Lower leg skin (tissue), 4 donors: Measurements from ENCODE around the gene RABGGTB. TPM values are rescaled to one million over a fixed set of nuclear protein-coding genes. Genes with fewer than 3 reads are reported as not detected.

Source experiments
- DNase-seq, 2 donors: peaks; one replicate each; pipeline ENCODE4 v3.0.0-alpha.2; 2019; ENCODE audit warnings: low spot score in 2 of 2
- H3K4me3 ChIP-seq: fragments of 200-600 bp; sonication (generic); 2 replicates; pipeline ENCODE4 v1.5.1; 2017; ENCODE audit warnings: mild to moderate bottlenecking, low read depth; ENCODE audit not compliant: poor library complexity, severe bottlenecking
- CTCF ChIP-seq, 3 donors: fragments of 450-650 bp; IDR thresholded peaks; one replicate each; pipeline ENCODE4 v1.5.1; 2016; ENCODE audit warnings: antibody characterized with exemption in 3 of 3, mild to moderate bottlenecking in 3 of 3, moderate library complexity in 2 of 3
- POLR2A ChIP-seq, 2 donors: fragments of 450-650 bp; IDR thresholded peaks; one replicate each; pipeline ENCODE4 v1.6.1; 2016 to 2017; ENCODE audit warnings: antibody characterized with exemption in 2 of 2, mild to moderate bottlenecking in 1 of 2, moderate library complexity in 1 of 2
- WGBS, 2 donors: methylation state at CpG; one replicate each; pipeline ENCODE4 v1.1.5; 2018; 5-methylcytosine and 5-hydroxymethylcytosine counted together
- intact Hi-C: fragments of 100-400 bp; cut with DNase I; formaldehyde crosslinking; loops from one replicate; pipeline ENCODE4 v1.15.0; 2023; ENCODE audit warnings: low total_unique reads
- total RNA-seq, 4 donors: library from RNA; depleted of rRNA; stranded (reverse); fragments of >200 nt; gene quantifications; one replicate each; pipeline ENCODE4 v1.1.0, GENCODE V29; 2016

Gene RABGGTB
- total RNA-seq, 4 donors from 2014 or later: 36.5 to 48.9 (median 44.3) TPM

DNA sequence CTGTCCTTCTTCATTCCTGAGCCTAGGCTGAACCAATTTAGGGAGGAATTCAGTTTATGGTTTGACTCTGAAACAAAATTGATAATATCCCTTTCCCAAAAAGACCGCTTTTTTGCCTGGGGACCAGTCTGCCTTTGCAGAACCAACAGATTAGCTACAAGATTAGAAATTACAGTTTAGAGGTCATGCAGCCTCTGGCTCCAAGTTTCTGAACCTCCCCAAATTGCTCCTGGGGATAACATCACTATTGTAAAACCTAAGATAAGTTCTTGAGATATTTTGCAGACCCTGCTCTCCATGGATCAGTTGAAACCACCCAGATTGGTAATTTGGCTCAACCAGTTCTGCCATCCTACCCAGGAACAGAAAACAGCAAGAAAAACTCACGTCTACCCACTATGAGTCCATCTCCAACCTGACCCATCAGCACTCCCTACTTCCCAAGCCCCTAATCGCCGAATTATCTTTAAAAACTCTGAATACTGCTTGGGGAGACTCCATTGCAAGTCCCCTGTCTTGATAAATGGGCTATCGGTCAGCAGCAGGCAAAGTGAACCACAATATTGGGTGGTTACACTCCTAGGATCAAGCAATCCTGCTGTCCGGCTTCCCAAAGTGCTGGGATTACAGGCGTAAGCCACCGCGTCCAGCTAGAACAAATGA, 605 bp upstream of the RABGGTB start:
- DNase-seq: no peak
- 10 to 11% methylated on average over 9 of the region's 9 CpGs for WGBS, 2 donors
- peak overlapping the region; percentile 42 for H3K4me3 ChIP-seq
- no peak for TF ChIP-seq POLR2A (IDR thresholded peaks at IDR 0.05)
- TF ChIP-seq CTCF (IDR thresholded peaks at IDR 0.05): no peak
- intact Hi-C loops: no loop called here

DNA sequence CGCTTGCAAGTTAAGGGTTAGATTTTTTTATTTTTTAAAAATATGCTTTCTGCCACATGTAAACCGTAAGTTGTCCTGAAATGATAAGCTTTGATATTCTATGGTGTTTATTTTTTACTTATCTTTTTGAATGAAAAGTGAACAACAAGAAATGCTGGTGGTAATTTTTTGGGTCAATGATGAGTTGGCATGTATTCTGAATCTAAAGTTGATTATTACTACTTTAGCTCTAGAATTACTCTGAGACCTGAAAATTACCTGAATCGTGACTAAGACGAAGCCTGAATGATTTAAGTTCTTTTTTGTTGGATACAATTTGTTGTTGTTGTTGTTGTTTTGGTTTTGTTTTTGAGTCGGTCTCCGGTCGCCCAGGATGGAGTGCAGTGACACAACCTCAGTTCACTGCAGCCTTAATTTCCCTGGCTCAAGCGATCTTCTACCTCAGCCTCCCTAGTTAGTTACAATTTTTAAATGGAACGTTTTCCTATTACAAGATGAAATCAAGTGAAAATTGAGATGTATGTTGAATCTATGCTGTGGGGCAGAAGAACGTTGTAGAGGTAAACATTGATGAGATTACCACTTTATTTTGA, 941 bp downstream of the RABGGTB start:
- intact Hi-C loops: no loop called here
- no peak for DNase-seq
- H3K4me3 ChIP-seq: peak overlapping the region; percentile 42
- TF ChIP-seq POLR2A (IDR thresholded peaks at IDR 0.05) (no peak), CTCF (IDR thresholded peaks at IDR 0.05) (no peak)
- 2 to 4% methylated on average over 10 of the region's 10 CpGs for WGBS, 2 donors

- TF ChIP-seq POLR2A (IDR thresholded peaks at IDR 0.05) (no peak), CTCF (IDR thresholded peaks at IDR 0.05) (no peak)
- 11 to 13% methylated on average over 4 of the region's 4 CpGs for WGBS, 2 donors
- no peak for DNase-seq
- H3K4me3 ChIP-seq: peak overlapping the region; percentile 14
- intact Hi-C loops: no loop called here
Observed at GRCh38 chr1:75787524-75787923, 1.5 kb downstream of the RABGGTB start.

DNA sequence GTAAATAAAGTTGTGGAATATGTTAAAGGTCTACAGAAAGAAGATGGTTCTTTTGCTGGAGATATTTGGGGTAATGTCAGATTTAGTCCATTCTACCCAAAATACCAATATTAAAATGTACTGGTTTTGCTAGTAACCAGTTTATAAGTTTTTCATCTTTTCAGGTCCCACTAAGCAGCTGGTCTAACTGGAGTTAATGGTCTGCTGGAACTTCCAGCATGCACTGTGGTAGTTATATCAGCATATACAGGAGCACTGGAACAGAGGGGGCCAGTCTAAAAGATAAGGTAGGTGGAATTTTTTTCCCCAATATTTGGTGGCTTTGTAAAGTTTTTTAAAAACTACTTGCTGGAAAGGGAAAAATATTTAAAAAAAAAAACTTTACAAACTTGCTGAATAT, 3.9 kb downstream of the RABGGTB start:
- no peak for TF ChIP-seq POLR2A (IDR thresholded peaks at IDR 0.05)
- no peak for TF ChIP-seq CTCF (IDR thresholded peaks at IDR 0.05)
- no peak for DNase-seq
- no peak overlapping the region for H3K4me3 ChIP-seq
- intact Hi-C loops: no loop called here

GRCh38 chr1:75791022-75791421, 5.0 kb downstream of the RABGGTB start:
- no peak for DNase-seq
- 53 to 62% methylated on average over 1 of the region's 1 CpG for WGBS, 2 donors
- TF ChIP-seq POLR2A (IDR thresholded peaks at IDR 0.05): no peak
- no peak for TF ChIP-seq CTCF (IDR thresholded peaks at IDR 0.05)
- intact Hi-C loops: no loop called here
- H3K4me3 ChIP-seq: no peak overlapping the region

GRCh38 chr1:75792091-75792490, 6.0 kb downstream of the RABGGTB start:
- DNase-seq: no peak
- intact Hi-C loops: no loop called here
- no peak overlapping the region for H3K4me3 ChIP-seq
- TF ChIP-seq POLR2A (IDR thresholded peaks at IDR 0.05): no peak
- TF ChIP-seq CTCF (IDR thresholded peaks at IDR 0.05): no peak
- WGBS, 2 donors: 93 to 96% methylated on average over 3 of the region's 3 CpGs
